Vagina (tissue), 2 donors: ENCODE data around the gene REV1.

Source experiments
- POLR2A ChIP-seq, 2 donors: fragments of 450-650 bp; IDR thresholded peaks; one replicate each; pipeline ENCODE4 v1.6.1; 2017; ENCODE audit warnings: antibody characterized with exemption in 2 of 2, mild to moderate bottlenecking in 2 of 2, moderate library complexity in 2 of 2
- TF ChIP-seq, protein P1 (sequence below), 3 experiments: fragments of 450-650 bp in 2 of 3; fragments of 200-600 bp in 1 of 3; sonication (generic) in 1 of 3; IDR thresholded peaks; one replicate each; pipeline ENCODE4 v1.5.1; 2017 to 2019; ENCODE audit warnings: antibody characterized with exemption in 3 of 3, mild to moderate bottlenecking in 2 of 3, moderate library complexity in 2 of 3

DNA sequence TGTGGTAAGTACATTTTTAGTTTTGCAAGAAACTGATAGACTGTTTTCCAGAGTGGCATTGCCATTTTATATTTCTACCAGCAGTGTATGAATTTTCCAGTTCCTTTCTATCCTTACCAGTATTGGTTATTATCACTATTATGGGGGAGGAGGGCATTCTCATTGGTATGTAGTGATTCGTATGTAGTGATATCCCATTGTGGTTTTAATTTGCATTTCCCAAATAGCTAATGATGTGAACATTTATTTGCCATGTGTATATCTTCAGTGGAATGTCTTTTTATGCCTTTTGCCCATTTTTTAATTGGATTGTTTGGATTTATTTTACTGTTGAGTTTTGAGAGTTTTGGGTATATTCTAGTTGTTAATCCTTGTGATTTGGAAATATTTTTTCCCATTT, 135.7 kb downstream of the REV1 start:
- TF ChIP-seq, protein P1, sequence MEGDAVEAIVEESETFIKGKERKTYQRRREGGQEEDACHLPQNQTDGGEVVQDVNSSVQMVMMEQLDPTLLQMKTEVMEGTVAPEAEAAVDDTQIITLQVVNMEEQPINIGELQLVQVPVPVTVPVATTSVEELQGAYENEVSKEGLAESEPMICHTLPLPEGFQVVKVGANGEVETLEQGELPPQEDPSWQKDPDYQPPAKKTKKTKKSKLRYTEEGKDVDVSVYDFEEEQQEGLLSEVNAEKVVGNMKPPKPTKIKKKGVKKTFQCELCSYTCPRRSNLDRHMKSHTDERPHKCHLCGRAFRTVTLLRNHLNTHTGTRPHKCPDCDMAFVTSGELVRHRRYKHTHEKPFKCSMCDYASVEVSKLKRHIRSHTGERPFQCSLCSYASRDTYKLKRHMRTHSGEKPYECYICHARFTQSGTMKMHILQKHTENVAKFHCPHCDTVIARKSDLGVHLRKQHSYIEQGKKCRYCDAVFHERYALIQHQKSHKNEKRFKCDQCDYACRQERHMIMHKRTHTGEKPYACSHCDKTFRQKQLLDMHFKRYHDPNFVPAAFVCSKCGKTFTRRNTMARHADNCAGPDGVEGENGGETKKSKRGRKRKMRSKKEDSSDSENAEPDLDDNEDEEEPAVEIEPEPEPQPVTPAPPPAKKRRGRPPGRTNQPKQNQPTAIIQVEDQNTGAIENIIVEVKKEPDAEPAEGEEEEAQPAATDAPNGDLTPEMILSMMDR (IDR thresholded peaks at IDR 0.05) = no peak
- TF ChIP-seq POLR2A (IDR thresholded peaks at IDR 0.05) = no peak
